OCI-LY7 (cell line): ENCODE data around the gene NFKB1. TPM values are rescaled to one million over a fixed set of nuclear protein-coding genes. Genes with fewer than 3 reads are reported as not detected.
A peak's percentile ranks its signal among the peaks of the same experiment; 100 is the strongest.

Experiments used
- BruUV-seq: library from RNA; stranded (reverse); fragments of 400-500 nt; replicated peaks from 2 replicates; lab custom pipeline; 2021; lab: Mats Ljungman, UMichigan
- CTCF ChIA-PET: fragments of 300-600 bp; sonication (Branson Sonifier 250); formaldehyde crosslinking; loops from one replicate; lab custom pipeline; 2022; ENCODE audit warnings: antibody characterized with exemption; ENCODE audit not compliant: unreplicated experiment; lab: Charles Lee
- POLR2A ChIA-PET: fragments of 300-600 bp; sonication (Branson Sonifier 250); formaldehyde crosslinking; loops from one replicate; lab custom pipeline; 2022; ENCODE audit warnings: antibody characterized with exemption; lab: Charles Lee
- DNase-seq: peaks from one replicate; pipeline ENCODE4 v3.0.0-alpha.2; 2015; ENCODE audit warnings: low spot score
- H2AFZ ChIP-seq: fragments of 200-600 bp; sonication (generic), shearing (Covaris generic); 2 replicates; pipeline ENCODE4 v1.6.1; 2014; ENCODE audit warnings: mild to moderate bottlenecking, antibody characterized with exemption, low read length, moderate library complexity
- H3K27ac ChIP-seq: fragments of 200-600 bp; sonication (generic); 2 replicates; pipeline ENCODE4 v1.5.1; 2014; ENCODE audit warnings: mixed run types, low read depth, mild to moderate bottlenecking, moderate library complexity, low read length, inconsistent platforms; ENCODE audit not compliant: poor library complexity, severe bottlenecking
- H3K36me3 ChIP-seq: fragments of 200-600 bp; sonication (generic); 2 replicates; pipeline ENCODE4 v1.6.1; 2014; ENCODE audit warnings: mild to moderate bottlenecking, antibody characterized with exemption, low read length, moderate library complexity, mixed read lengths; ENCODE audit not compliant: insufficient read depth
- H3K4me1 ChIP-seq: fragments of 200-600 bp; sonication (generic); 2 replicates; pipeline ENCODE4 v1.5.1; 2014; ENCODE audit warnings: mild to moderate bottlenecking, low read length; ENCODE audit not compliant: insufficient read depth, poor library complexity, severe bottlenecking
- H3K4me2 ChIP-seq: fragments of 200-600 bp; sonication (generic); 2 replicates; pipeline ENCODE4 v1.6.1; 2014; ENCODE audit warnings: mild to moderate bottlenecking, low read length
- H3K4me3 ChIP-seq: fragments of 200-600 bp; sonication (generic); 2 replicates; pipeline ENCODE4 v1.5.1; 2014; ENCODE audit warnings: mild to moderate bottlenecking, low read depth, low read length; ENCODE audit not compliant: poor library complexity, severe bottlenecking
- H3K79me2 ChIP-seq: fragments of 200-600 bp; sonication (generic); 2 replicates; pipeline ENCODE4 v1.6.1; 2016; ENCODE audit warnings: low read depth, mild to moderate bottlenecking, low read length, moderate library complexity, mixed read lengths; ENCODE audit not compliant: insufficient read depth
- H3K9me2 ChIP-seq: fragments of 200-600 bp; sonication (generic); 2 replicates; pipeline ENCODE4 v1.6.1; 2016; ENCODE audit warnings: mild to moderate bottlenecking, low read length, mixed read lengths; ENCODE audit not compliant: insufficient read depth
- H3K9me3 ChIP-seq: fragments of 200-600 bp; sonication (generic); 2 replicates; pipeline ENCODE4 v1.6.1; 2014; ENCODE audit warnings: mild to moderate bottlenecking, mixed run types, low read length, mixed read lengths
- H4K20me1 ChIP-seq: fragments of 200-600 bp; sonication (generic); 2 replicates; pipeline ENCODE4 v1.6.1; 2014; ENCODE audit warnings: mild to moderate bottlenecking, antibody characterized with exemption, low read length, moderate library complexity, mixed read lengths; ENCODE audit not compliant: insufficient read depth
- CTCF ChIP-seq: fragments of 200-600 bp; sonication (generic); conservative IDR thresholded peaks from 2 replicates; pipeline ENCODE4 v1.5.1; 2014; ENCODE audit warnings: mild to moderate bottlenecking, antibody characterized with exemption, low read length, moderate library complexity, mixed read lengths
- EZH2phosphoT487 ChIP-seq: fragments of 200-600 bp; sonication (generic); IDR thresholded peaks from 2 replicates; pipeline ENCODE4 v1.6.1; 2018; ENCODE audit warnings: low read depth, borderline replicate concordance, mild to moderate bottlenecking, mixed run types, antibody characterized with exemption, low read length, moderate library complexity, mixed read lengths
- intact Hi-C: fragments of 100-400 bp; cut with micrococcal nuclease; formaldehyde crosslinking; loops from one replicate; pipeline ENCODE4 v1.10.0; 2022; ENCODE audit not compliant: unreplicated experiment
- total RNA-seq, 2 experiments: library from RNA; depleted of rRNA in 1 of 2; stranded (reverse); fragments of >200 nt in 1 of 2; shearing (Covaris generic) in 1 of 2; gene quantifications; 2 replicates each; pipeline ENCODE4 v1.2.3, GENCODE V29; 2014 to 2022

Gene NFKB1
- total RNA-seq, 2 experiments from 2014 or later, result 23.1 to 47.8 TPM

DNA sequence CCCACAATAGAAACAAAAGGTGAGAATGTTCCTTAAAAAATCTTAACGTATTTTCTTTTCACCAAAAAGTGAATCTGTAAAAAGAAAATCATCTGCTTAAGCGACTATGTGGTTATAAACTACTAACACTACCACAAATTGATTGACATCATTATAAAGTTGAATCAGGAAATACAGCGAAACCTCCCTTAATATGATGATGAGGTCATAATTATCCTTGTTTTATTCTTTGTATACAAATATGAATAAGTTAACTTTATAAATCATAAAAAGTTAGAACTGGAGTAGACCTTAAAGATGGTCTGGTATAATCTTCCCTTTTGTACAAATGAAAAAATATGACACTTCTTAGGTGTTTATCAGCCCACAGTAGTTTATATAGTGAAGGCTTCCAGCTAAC lies 35.6 kb downstream of the NFKB1 start:
- POLR2A ChIA-PET, result interaction anchor here (0.8 to 2.5 kb wide), 5 partner anchors 10 to 65 kb away, joined by 3 to 11 read pairs (median 6); no protein-coding TSS in a partner anchor
- intact Hi-C loops, result no loop called here

GRCh38 chr4:102537269-102537668 lies 36.1 kb downstream of the NFKB1 start:
- Histone ChIP-seq H3K4me2 (no peak overlapping the region), H3K79me2 (no peaks in the 10 kb centered on the region), H3K36me3 (peaks cover 27% of the 10 kb centered on the region), H3K27ac (no peak overlapping the region), H3K9me2 (no peaks in the 10 kb centered on the region), H4K20me1 (no peaks in the 10 kb centered on the region), H3K4me3 (no peak overlapping the region), H3K9me3 (no peaks in the 10 kb centered on the region), H2AFZ (no peak overlapping the region), H3K4me1 (no peaks in the 10 kb centered on the region)
- no TSS peak for BruUV-seq
- intact Hi-C loops, result no loop called here
- POLR2A ChIA-PET, result interaction anchor here (0.8 to 2.5 kb wide), 6 partner anchors 9 to 64 kb away, joined by 3 to 11 read pairs (median 4); no protein-coding TSS in a partner anchor
- CTCF ChIA-PET, result no interaction called here
- TF ChIP-seq CTCF, result no peak
- TF ChIP-seq EZH2phosphoT487, result no peak
- no peak for DNase-seq

More for the DNA sequence above, 35.6 kb downstream of the NFKB1 start:
- no peak overlapping the region for H3K4me2 ChIP-seq
- H3K9me3 ChIP-seq, result no peaks in the 10 kb centered on the region
- H4K20me1 ChIP-seq, result no peaks in the 10 kb centered on the region
- CTCF ChIA-PET, result no interaction called here
- no peaks in the 10 kb centered on the region for H3K9me2 ChIP-seq
- TF ChIP-seq CTCF, result no peak
- no peak for TF ChIP-seq EZH2phosphoT487
- H3K4me3 ChIP-seq, result no peak overlapping the region
- DNase-seq, result no peak
- no TSS peak for BruUV-seq
- H3K79me2 ChIP-seq, result no peaks in the 10 kb centered on the region
- peaks cover 27% of the 10 kb centered on the region for H3K36me3 ChIP-seq
- H3K27ac ChIP-seq, result no peak overlapping the region
- no peak overlapping the region for H2AFZ ChIP-seq
- no peaks in the 10 kb centered on the region for H3K4me1 ChIP-seq

GRCh38 chr4:102541697-102542096 lies 40.5 kb downstream of the NFKB1 start:
- peaks cover 31% of the 10 kb centered on the region; the same call in 1 of the 2 replicates for H3K36me3 ChIP-seq

More at GRCh38 chr4:102541697-102542096, 40.5 kb downstream of the NFKB1 start:
- DNase-seq, result no peak
- H3K9me2 ChIP-seq, result no peaks in the 10 kb centered on the region
- no peak overlapping the region for H2AFZ ChIP-seq
- no peak overlapping the region for H3K4me3 ChIP-seq
- H3K4me2 ChIP-seq, result no peak overlapping the region
- no peaks in the 10 kb centered on the region for H3K4me1 ChIP-seq
- ChIA-PET POLR2A (interaction anchor here (1.2 kb wide), 1 partner anchor 26 kb away, joined by 3 read pairs; no protein-coding TSS in a partner anchor), CTCF (interaction anchor here (0.8 kb wide), 1 partner anchor 41 kb away, joined by 3 read pairs; no protein-coding TSS in a partner anchor)
- BruUV-seq, result no TSS peak
- TF ChIP-seq EZH2phosphoT487, result no peak
- TF ChIP-seq CTCF, result peak; percentile 46
- H4K20me1 ChIP-seq, result no peaks in the 10 kb centered on the region
- H3K79me2 ChIP-seq, result no peaks in the 10 kb centered on the region
- no peaks in the 10 kb centered on the region for H3K9me3 ChIP-seq
- H3K27ac ChIP-seq, result no peak overlapping the region
- intact Hi-C loops, result no loop called here
